ENCODE measurements around the gene GPR155. TPM values are rescaled to one million over a fixed set of nuclear protein-coding genes. Genes with fewer than 3 reads are reported as not detected.

Gene GPR155, protein sequence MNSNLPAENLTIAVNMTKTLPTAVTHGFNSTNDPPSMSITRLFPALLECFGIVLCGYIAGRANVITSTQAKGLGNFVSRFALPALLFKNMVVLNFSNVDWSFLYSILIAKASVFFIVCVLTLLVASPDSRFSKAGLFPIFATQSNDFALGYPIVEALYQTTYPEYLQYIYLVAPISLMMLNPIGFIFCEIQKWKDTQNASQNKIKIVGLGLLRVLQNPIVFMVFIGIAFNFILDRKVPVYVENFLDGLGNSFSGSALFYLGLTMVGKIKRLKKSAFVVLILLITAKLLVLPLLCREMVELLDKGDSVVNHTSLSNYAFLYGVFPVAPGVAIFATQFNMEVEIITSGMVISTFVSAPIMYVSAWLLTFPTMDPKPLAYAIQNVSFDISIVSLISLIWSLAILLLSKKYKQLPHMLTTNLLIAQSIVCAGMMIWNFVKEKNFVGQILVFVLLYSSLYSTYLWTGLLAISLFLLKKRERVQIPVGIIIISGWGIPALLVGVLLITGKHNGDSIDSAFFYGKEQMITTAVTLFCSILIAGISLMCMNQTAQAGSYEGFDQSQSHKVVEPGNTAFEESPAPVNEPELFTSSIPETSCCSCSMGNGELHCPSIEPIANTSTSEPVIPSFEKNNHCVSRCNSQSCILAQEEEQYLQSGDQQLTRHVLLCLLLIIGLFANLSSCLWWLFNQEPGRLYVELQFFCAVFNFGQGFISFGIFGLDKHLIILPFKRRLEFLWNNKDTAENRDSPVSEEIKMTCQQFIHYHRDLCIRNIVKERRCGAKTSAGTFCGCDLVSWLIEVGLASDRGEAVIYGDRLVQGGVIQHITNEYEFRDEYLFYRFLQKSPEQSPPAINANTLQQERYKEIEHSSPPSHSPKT
- 28.7 TPM for total RNA-seq

DNA sequence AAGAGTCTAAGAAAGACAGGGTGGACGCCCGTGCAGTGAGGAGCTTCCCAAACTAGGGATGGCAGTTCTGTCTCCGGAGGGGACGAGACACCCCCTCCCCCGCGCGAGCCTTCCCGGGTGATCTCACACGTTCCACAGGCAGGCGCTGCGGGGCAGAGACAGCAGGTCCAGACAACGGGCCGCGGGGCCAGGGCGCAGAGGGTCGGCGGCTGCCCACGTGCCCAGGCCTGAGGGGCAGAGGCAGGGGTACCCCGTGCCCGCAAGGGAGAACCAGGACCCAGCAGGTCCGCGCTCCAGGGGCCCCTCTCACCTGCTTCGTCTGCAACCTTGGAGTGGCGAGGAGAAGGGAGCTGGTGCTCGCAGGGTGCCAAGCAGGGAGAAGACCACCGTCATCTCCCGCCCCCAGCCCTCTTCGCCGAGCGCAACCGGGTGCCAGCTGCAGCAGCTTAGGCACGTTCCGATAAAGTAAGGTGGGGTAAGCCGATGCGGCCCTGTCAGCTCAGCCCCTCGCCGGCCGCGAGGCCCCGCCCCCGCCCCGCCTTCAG lies at the start of gene GPR155:
Gene GPR155, minus strand, starts transcription at position 467 of the 545 bp plus-strand sequence. CDS start 5,073 bp downstream, outside the sequence.
- ATAC-seq, result peak; percentile 75
- peak; percentile 87 for DNase-seq (ENCODE audit: low spot score)
- intact Hi-C loops (cut with DNase I), result no loop called here

DNA sequence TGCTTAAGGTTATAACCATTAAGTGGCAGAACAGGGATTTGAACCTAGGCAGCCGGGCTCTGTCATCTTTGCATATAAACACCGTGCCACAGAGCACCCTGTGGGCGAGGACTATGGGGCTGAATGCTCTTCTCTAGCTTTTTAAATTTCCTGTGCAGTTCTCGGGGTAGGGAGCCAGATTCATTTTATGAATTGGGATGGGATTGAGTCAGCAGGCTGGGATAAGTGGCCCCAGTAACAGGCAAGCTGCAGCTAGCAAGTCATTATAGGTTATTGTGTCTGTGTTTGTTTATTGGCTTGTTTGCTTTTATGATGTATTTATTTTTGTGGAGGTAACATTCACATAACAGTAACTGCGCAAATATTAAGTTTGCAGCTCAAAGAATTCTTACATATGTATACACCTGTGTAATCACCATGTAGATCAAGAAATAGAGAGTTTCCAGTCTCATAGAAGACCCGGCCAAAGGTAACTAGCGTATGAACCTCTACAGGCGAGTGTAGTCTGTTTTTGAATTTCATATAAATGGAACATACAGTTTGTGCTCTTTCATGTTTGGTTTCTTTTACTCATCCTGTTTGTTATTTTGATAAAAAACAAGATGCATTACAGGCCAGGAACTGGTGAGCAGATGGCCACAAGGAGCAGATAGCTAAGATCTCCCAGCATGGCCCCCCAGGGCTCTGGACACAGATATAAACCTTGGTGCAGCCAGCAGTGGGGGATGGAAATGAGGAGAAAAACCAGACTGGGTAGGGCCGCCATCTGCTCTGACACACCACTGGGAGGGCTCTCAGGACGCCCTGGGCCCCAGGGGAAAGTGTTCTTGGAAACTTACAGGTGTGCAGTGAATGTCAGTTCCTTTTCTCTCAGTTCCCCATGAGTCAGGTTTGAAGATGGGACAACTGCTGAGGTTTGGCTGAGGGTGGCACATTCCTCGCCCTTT lies 49.2 kb upstream of the GPR155 start:
- intact Hi-C loops (cut with DNase I), result no loop called here

DNA sequence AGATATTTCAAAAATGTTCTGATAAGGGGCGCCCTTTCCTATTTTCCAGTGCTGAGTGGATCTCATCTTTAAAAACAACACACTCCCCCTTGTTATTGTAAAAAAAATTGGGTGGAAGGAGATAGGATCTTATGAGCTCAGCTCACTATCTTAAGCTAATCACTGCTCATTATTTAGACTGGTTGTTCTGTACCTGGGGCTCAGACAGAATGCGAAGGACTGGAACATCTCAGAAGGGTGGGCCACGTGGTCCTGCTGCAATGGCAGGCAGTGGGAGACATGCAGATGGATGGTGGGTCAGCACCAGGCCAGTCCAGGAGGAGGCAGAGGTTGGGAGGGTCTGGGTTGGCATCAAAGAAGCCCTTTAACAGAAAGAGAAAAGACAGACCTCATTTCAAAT lies 48.3 kb upstream of the GPR155 start:
- DNase-seq (ENCODE audit: low spot score) (no peak), ATAC-seq (no peak)
- intact Hi-C loops (cut with DNase I), result no loop called here

More for the DNA sequence above, 49.2 kb upstream of the GPR155 start:
- ATAC-seq, result peak; percentile 63
- no peak for DNase-seq (ENCODE audit: low spot score)

DNA sequence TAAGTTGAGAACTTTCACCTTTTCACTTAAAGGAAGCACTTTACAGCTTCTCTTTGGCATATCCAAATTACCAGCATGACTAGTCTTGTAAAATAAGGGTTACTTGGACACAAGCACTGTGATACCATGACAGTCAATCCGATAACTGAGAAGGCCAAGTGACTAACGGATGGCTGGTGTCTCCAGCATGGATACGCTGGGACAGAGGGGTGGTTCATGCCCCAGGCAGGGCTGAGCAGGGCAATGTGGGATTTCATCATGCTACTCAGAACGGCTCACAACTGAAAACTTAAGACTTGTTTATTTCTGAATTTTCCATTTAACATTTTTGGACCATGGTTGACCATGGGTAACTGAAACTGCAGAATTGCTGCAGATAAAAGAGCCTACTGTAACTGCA lies 43.1 kb upstream of the GPR155 start:
- no peak for DNase-seq (ENCODE audit: low spot score)
- intact Hi-C loops (cut with DNase I), result no loop called here
- peak; percentile 53 for ATAC-seq

DNA sequence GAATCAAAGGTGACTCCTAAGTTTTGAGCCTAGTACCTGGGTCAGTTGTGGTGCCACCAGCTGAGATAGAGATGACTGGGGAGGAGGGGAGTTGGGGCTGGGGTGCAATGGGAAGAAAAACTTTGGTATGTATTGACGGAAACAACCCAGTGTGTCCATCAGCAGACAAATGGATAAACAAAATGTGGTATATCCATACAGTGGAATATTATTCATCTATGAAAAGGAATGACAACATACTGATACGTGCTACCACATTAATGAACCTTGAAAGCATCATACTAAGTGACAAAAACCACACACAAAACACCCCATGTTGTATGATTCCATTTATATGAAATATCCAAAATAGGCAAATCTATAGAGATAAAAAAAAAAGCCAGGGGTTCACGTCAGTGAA lies 41.1 kb upstream of the GPR155 start:
- DNase-seq (ENCODE audit: low spot score) (no peak), ATAC-seq (no peak)
- intact Hi-C loops (cut with DNase I), result no loop called here

DNA sequence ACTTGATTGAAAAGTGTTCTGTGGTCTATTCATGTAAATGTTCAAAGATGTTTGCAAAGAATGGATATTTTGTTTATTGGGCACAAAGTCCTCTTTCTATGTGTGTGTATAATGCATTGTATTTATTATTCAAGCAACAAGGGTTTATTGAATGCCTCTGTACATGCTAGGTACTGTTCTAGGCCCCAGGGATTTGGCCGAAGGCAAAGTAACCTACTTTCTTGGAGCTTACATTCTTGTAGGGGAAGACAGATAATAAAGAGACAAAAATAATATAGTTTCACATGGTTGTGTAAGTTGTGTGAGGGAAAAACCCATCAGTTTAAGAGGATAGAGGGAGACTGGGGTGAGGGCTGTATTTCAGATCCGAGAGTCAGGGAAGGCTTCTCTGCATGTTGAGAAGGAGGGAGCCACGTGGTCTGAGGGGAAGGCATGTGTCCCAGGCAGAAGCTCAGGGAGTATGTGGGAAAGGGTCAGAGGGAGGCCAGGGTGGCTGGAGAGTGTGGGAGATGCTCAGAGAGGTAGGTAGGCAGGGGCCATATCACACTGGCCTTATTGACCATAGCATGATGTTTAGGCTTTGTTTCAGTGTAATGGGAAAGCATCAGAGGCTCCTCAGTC lies 40.4 kb upstream of the GPR155 start:
- no peak for ATAC-seq
- intact Hi-C loops (cut with DNase I), result no loop called here
- no peak for DNase-seq (ENCODE audit: low spot score)

DNA sequence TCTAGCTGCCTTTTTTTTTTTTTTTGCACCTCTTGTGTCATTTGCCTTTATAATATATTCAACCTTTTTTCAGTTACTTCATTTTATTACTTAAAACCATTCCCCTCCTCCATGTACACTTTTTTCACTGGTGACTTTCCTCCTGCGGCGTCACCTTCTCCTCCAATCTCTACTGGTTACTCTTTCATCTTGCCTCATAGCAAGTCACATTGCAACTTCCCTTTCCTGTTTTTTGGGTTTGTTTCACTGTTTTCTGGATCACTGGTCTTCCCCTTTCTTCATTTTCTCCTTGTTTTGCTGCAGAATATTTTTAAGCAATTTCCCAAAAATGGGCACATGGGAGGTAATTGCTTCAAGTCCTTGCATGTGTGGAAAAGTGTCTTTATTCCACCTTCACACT lies 37.7 kb upstream of the GPR155 start:
- ATAC-seq (peak; percentile 32), DNase-seq (ENCODE audit: low spot score) (no peak)
- intact Hi-C loops (cut with DNase I), result no loop called here

DNA sequence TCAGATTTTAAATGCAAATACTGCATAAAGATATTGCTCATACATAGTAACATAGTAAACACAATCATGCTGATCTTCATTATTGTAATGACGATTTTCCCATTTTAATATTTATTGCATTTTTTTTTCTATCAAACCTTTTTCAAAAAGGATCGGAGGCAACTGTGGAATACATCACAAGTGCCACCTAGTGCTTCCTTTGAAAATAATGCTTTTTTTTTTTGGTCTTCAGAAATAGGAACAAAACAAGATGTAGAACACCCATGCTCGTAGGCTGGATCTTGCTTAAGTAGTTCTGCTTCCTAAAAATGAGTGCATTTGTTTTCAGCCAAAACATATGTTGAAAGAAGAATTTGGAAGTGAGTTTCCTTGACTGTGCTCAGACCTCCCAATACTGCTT lies 35.7 kb upstream of the GPR155 start:
- intact Hi-C loops (cut with DNase I), result no loop called here
- ATAC-seq, result peak; percentile 22
- DNase-seq (ENCODE audit: low spot score), result no peak

DNA sequence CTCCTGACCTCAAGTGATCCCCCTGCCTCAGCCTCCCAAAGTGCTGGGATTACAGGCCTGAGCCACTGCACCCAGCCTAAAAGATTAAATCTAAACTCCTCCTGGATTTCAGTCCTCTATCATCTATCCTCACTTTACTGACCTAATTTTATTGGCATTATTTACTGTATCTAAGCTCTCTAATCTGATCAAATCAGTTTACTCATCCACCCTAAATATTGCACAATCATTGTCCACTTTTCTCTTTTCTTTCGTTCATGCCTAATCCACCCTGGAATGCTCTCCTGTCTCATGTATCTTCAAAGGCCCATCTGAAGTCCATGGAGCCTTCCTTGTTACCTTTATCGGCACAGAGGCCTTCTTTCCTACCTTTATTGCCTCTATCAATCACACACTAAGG lies 31.6 kb upstream of the GPR155 start:
- no peak for ATAC-seq
- intact Hi-C loops (cut with DNase I), result no loop called here
- no peak for DNase-seq (ENCODE audit: low spot score)

DNA sequence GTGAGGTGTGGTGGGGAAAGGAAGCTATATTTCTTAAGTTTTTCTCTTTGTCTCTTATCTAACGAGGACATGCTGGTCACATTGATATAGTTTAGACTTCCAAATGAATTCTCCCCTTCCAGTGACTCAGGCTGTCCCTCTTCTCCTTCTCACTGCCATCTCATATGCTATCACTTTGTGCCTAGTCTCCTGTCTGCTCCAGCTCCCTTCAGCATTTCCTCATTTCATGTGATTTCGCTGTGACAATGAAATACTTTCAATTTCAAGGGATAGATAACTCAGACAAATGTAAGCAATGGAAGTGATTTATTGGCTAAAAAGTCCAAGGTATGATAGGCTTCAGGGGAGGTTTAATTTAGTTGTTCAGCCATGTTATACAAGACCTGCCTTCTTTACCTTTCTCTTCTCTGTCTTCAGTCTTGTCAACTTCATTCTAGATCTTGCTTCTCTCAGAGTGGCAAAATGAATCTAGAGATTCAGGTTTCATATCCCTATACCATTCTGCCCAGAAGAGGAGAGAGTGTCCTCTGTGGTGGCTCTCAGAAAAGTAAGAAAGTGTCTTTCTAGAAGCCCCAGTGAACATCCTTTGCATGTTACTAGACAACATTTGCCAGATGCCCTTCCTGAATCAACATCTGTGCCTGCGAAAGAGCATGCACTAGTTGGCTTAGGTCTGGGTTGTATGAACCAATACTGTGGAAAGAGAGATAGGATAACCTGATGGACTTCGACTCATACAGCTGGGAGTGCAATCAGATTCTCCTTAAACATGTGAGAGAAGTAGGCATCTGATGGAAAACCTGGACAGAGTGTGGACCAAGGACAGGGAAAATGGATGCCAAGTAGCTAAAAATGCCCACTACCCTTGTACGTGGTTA lies 29.9 kb upstream of the GPR155 start:
- no peak for DNase-seq (ENCODE audit: low spot score)
- intact Hi-C loops (cut with DNase I), result no loop called here
- no peak for ATAC-seq

DNA sequence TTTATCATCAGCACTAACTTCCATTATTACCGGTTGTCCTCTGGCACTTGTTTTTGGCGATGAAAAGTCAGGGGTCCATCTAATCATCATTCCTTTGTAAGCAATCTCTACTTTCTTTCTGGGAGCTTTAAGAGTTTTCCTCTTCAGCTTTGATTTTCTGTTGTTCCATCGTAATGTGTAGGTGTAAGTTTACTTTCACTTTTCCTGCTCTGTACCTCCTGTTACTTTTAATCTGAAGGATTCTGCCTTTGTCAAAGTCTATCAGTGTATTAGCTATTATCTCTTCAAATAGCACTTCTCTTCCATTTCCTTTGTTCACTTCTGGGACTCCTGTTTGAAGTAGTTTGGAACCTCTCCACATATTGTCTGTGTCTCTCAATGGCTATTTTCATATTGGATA lies 25.5 kb upstream of the GPR155 start:
- no peak for DNase-seq (ENCODE audit: low spot score)
- intact Hi-C loops (cut with DNase I), result no loop called here
- ATAC-seq, result no peak

DNA sequence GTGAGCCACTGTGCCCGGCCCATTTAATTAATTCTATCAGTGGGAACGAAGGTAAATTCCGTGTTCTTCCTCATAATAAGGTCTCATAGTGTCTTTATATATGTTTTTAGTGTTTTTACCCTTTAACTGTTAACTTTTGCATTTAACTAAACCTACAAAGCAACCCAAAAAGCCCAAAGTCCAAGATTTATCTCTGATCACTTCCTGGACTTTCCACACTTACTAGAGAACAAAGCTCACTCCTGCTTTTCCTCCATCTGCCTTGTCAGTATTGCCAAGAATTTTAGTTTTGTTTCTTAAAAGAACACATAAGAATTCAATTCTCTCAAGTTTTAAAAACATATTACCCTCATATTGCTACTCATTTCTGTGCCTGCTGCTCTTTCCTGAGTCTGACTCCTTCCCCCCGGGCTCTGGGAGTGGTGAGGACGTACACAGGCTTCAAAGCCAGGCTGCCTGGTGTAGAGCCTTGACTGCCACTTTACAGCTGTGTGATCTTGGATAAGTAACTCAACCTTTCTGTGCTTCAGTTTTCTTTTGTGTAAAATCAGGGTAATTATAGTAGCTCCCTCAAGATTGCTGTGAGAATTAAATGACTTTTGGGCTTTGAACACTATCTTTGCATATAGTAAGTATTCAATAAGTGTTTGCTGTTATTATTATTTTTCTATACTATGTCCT lies 24.9 kb upstream of the GPR155 start:
- intact Hi-C loops (cut with DNase I), result no loop called here
- ATAC-seq, result no peak

DNA sequence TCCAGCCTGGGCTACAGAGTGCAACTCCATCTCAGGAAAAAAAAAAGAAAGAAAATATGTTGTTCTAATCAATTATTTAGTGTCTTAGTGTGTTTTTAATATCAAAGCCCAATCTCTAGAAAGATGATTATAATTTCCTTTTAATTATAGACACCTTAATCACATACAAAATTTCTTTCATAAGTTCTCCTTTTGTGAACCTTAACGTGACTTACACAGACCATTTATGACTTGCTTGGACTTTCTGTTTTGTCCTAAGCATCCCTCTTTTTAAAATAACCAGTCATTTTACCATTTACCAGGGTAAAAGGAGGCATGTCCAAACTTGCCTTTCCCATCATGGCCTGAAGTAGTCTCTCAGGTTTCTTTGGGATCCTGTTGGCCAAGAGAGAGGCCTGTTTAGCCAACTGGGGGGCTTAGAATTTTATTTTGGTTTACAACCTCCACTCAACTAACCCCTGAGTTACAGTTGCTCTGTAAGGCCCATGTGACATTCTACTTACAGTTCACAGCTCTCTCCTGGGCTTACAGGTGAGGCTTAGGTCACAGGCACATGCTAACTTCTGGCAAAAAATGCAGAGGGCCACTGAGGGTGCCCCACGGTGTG lies 23.9 kb upstream of the GPR155 start:
- ATAC-seq (no peak), DNase-seq (ENCODE audit: low spot score) (no peak)
- intact Hi-C loops (cut with DNase I), result no loop called here

More for the DNA sequence above, 24.9 kb upstream of the GPR155 start:
- DNase-seq (ENCODE audit: low spot score), result no peak

DNA sequence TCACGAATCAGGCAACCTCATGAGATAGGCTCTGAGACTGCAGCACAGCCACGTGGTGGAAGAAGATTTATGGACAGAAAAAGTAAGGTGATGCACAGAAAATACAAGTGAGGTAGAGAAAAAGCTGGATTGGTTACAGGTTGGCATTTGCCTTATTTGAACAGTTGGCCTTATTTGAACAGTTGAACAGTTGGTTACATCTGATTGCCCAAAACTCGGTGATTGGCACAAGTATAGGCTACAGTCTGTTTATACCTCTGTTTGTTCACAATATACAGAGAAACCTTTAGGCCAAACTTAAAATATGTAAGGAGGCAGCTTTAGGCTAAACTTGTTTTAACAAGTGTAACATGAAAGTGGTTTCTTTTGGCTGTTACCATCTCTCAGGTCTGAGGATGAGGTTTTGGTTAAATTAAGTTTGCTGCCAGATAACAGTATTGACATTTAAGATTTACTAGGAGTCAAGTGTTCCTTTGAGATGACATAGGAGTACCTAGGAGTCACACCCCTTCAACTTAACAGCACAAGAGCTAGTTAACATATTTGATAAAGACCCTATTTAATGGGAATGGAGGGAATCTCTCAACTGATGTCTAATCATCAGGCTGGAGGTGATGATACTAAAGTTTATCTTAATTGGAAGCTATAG lies 16.5 kb upstream of the GPR155 start:
- DNase-seq (ENCODE audit: low spot score), result no peak
- ATAC-seq, result no peak
- intact Hi-C loops (cut with DNase I), result no loop called here

DNA sequence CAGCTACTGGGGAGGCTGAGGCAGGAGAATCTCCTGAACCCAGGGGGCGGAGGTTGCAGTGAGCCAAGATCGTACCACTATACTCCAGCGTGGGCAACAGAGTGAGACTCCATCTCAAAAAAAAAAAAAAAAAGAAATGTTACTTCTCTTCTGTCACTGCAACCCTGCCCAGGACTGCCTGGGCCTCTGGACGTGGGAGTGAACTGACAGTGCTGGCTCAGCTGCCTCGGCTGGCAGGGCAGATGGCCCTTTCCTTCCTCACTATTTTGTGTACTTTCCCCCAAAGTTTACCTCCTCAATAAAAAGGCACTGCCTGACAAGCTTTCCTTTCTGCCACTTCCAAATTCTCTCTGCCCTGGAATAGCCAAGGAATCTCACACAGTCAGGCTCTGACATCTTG lies 12.5 kb upstream of the GPR155 start:
- intact Hi-C loops (cut with DNase I), result no loop called here
- ATAC-seq (peak; percentile 58), DNase-seq (ENCODE audit: low spot score) (no peak)

DNA sequence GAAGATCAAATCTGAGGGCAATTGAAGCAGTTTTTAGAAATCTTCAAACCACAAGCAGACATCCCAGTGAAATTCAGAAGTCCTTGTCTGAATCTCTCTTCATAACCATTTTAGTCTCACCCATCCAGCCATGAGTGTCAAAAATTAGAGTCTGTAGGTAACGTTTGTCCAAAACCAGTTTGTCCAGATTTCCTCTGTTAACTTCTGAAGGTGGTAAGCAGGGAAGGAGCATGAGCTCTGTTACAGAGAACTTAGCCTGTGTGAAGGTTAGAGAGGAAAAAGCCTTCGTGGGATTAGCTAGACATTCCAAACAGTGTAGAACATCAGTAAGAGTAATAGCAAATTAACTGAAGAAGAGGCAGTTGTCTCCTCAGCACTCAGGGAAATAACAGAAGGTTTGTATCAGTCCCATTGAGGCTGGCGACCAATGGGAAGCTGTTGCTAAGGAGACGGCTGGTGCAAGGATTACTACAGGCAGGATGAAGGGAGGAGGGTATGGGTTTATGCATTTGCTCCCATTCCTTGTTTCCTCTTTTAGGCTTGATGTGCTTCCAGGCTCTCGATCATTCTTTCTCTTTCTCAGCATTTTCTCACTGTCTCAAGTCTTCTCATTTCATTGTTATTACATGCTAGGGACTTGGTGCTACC lies 8.7 kb upstream of the GPR155 start:
- ATAC-seq (no peak), DNase-seq (ENCODE audit: low spot score) (no peak)
- intact Hi-C loops (cut with DNase I), result no loop called here

Data from sciatic nerve (tissue), 2 donors.